ENCODE results near the gene GET4.
A peak's percentile ranks its signal among the peaks of the same experiment; 100 is the strongest.

Gene GET4

GRCh38 chr7:900331-901040 is 24.1 kb downstream of the GET4 start:
- no peak for DNase-seq

DNA sequence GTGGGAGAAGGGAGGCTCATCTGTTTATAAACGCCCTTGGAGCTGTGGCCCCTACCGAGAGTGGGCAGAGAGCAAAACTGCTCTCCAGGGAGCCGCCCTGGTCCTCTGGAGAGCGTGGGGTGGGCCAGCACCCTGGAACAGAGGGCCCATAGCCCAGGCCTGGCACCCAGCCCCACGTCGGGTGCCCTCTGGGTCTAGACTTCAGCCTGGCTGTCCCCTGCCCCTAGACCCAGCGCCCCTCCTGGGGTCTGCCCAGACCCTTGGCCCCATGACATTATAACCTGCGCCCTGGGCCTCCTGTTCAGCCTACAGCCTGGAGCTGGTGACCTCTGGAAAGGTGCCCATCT is 24.7 kb downstream of the GET4 start:
- no peak for DNase-seq

- no peak for DNase-seq
Measured at GRCh38 chr7:901388-902154, 25.2 kb downstream of the GET4 start.

GRCh38 chr7:902996-903395 is 26.6 kb downstream of the GET4 start:
- no peak for DNase-seq

- no peak for DNase-seq
Measured at GRCh38 chr7:903921-904755, 27.8 kb downstream of the GET4 start.

DNA sequence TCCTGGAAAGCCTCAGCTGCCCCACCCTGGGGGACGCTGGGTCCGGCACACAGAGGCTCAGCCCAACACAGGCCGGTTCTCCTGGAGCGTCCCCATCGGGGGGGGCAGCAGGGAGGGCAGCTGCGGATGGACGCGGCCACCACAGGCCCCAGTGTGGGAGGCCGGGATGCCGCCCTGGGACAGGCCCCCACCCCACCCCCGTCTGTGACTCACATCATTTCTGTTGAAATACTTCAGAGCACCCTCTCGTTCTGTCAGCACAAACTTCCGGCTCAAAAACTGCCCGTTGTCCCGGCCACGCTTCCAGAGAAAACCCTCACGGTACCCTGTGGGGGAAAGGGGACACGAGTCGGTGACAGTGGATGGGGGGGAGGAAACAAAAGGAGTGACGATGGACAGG is 28.5 kb downstream of the GET4 start:
- DNase-seq, result no peak

GRCh38 chr7:906776-907157 is 30.4 kb downstream of the GET4 start:
- no peak for DNase-seq

GRCh38 chr7:907158-907980 is 31.0 kb downstream of the GET4 start:
- no peak for DNase-seq

GRCh38 chr7:908159-908581 is 31.8 kb downstream of the GET4 start:
- no peak for DNase-seq

DNA sequence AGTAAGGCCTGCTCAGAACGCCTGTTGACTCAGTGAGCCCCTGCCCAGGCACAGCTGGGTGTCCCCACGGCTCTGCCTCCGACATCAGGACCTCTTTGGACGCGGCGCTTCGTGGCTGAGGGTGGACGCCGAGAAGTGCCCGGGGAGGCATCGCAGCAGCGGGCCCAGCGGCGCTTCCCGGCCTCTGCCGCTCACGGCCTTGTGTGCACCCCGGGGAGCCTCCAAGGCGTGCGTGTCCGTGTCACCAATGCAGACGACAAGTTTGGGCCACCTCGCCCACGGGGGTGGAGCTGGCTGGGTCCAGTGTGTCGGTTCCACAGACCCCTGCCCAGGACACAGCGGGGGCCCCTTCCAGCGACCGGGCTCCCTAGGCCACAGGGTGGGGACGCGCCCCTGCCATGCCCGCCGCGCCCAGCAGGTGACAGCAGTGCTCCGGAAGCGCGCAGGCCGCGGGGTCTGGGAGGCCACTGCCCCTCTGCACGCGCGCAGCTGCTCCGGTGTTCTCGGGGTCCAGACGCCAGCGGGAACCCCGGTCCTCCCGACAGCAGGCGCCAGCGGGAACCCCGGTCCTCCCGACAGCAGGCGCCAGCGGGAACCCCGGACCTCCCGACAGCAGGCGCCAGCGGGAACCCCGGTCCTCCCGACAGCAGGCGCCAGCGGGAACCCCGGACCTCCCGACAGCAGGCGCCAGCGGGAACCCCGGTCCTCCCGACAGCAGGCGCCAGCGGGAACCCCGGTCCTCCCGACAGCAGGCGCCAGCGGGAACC is 32.4 kb downstream of the GET4 start:
- DNase-seq, result peak; percentile 58 to 68

- no peak for DNase-seq
Measured at GRCh38 chr7:909358-910329, 33.3 kb downstream of the GET4 start.

- no peak for DNase-seq
Measured at GRCh38 chr7:910441-910861, 34.1 kb downstream of the GET4 start.

DNA sequence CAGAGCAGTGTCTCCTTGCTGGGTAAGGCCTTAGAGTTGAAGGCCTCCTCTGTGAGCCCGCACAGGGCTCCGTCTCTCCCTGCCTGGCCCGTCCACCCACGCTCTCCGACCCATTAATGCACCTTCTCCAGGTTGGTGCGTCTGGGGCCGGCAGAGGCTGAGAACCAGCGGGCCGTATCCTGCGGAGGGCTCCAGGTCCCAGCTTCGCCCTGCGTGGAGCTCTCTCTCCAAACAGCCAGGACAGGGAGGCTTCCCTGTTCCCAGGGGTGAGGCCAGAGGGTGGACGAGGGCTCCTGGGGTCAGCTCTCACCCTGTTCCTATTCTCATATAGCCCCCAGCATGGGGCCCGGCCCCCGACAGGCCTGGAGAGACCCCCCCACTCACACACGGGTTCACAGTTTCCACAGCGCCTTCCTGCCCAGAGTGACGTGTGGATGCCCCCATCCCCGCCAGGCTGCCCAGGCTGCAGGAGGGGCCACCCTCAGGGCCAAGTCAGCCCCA is 34.6 kb downstream of the GET4 start:
- DNase-seq, result no peak

DNA sequence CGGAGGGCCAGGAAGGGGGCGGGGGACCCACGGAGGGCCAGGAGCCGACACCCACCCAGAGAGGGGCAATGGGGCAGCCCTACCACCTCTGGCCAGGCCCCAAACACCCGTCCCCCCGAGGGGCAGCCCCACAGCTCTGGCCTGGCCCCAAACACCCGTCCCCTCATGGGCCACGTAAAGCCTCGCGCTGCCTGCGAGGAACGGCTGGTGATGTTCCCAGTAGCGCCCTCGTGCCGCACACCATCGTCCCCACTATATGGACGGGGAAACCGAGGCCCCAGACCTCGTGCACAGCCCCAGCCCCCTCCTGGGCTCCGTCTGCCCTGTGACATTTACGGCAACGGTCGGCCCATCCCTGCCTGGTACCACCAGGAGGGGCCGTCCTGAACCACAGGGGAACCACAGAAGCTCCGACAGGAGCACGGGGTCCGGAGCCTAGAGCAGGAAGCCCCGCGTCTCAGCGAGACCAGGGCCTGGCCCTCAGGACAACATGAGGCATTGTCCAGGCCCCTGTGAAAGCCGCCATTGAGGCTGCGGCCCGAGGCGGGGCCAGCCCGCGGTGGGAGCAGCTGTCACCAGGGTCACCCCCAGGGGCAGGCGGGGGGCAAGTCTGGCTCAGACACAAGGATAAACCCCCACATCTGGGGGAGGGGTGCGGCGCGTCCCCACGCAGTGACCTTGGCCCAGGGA is 35.6 kb downstream of the GET4 start:
- DNase-seq, result no peak

DNA sequence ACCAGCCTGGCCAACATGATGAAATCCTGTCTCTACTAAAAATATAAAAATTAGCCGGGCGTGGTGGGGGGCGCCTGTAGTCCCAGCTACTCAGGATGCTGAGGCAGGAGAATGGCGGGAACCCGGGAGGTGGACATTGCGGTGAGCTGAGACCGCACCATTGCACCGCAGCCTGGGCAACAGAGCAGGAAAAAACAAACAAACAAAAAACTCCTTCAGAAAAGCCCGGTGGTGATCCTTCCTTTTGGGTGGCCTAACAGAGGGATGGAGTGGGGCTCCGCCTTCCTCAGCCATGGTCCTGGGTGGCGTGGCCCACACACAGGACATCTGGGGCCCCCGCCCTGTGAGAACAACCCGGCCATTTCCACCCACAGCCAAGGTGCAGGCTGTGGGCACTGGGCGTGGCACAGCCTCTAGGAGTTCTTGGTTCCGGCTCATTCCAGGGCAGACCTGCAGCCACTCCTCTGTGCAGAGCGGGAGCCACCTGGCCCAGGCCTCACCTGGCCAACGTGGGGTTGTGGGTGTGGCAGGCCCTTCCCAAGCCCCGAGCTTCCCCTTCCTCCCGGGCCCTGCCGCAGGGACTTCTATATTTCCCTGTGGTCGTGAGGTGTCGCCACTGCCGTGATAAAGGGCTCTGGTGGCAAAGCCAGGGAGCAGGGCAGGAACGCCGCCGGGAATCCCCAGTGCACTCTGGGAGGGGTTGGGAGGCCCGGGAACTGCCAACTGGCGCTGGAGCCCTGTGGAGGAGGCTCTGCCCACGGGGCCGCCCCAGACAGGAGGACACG is 37.6 kb downstream of the GET4 start:
- DNase-seq, result no peak

- no peak for DNase-seq
Measured at GRCh38 chr7:914521-915194, 38.3 kb downstream of the GET4 start.

DNA sequence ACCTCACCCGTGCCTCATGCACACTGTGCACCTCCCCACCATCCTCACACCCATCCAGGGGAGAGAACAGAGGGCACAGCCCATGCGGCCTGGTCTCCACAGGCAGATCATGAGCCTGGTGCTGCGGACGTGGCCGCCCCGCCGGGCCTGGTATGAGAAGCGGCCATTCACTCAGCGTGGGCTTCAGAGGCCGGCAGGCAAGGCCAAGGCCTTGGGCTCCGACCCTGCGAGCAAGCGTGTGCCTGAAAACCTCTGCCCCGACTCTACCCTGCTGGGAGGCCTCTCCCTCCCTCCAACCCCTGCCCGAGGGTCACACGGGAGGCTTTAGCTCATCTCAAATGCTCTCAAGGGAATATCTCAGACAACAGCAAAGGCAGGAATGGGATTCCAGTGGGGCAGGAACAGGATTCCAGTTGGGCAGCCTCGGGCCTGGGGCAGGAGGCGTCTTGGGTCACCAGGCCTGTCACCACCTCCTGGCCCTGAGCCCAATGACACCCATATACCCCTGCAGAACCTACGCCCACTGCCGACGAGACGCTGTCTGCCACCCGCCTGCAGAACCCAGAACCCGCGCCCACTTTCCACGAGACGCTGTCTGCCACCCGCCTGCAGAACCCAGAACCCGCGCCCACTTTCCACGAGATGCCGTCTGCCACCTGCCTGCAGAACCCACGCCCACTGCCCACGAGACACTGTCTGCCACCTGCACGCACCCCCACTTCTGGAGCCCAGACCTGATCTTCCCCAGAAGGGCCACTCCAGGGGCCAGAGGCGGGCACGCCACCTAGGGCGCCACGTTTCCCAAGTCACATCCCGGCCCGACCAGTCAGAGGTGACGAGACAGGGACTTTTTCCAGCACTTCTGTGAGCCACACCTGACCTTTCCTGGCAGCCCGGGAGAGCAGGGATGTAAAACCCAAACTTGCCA is 39.2 kb downstream of the GET4 start:
- no peak for DNase-seq
